Body of pancreas (tissue), 4 donors: ENCODE measurements around the gene TXNDC15.

ENCODE experiments used
- CTCF ChIP-seq, 7 experiments: fragments of 450-650 bp in 4 of 7; fragments of 200-600 bp in 3 of 7; sonication (generic) in 3 of 7; IDR thresholded peaks; one replicate each; pipeline ENCODE4 v1.5.1; 2016 to 2019; ENCODE audit warnings: antibody characterized with exemption in 7 of 7
- POLR2A ChIP-seq, 3 donors: fragments of 450-650 bp; IDR thresholded peaks; one replicate each; pipeline ENCODE4 v1.6.1; 2016; ENCODE audit warnings: antibody characterized with exemption in 3 of 3, mild to moderate bottlenecking in 2 of 3

- TF ChIP-seq POLR2A (IDR thresholded peaks at IDR 0.05) (no peak), CTCF (IDR thresholded peaks at IDR 0.05) (no peak)
These were observed 18.8 kb downstream of the TXNDC15 start for GRCh38 chr5:134892926-134893325.
